H1 (cell line): ENCODE results near the gene NADSYN1.

Source experiments
- ATF2 ChIP-seq: IDR thresholded peaks from 2 replicates; pipeline ENCODE4 v1.6.1; 2012; ENCODE audit warnings: low read length, inconsistent platforms
- CEBPB ChIP-seq: IDR thresholded peaks from 2 replicates; pipeline ENCODE4 v1.6.1; 2012; ENCODE audit warnings: low read depth, low read length
- CTCF ChIP-seq, 3 experiments: IDR thresholded peaks; 1 replicate in 2 of 3; 2 replicates in 1 of 3; pipeline versions ENCODE4 v1.5.1 to v1.6.1; 2011; ENCODE audit warnings: low read length in 3 of 3, mild to moderate bottlenecking in 3 of 3, inconsistent platforms in 2 of 3, low read depth in 1 of 3, moderate library complexity in 1 of 3; ENCODE audit not compliant: insufficient read depth in 1 of 3; ENCODE audit errors: control extremely low read depth in 1 of 3
- MAX ChIP-seq: IDR thresholded peaks from 2 replicates; pipeline ENCODE4 v1.6.1; 2012; ENCODE audit warnings: inconsistent platforms
- POLR2A ChIP-seq, 2 experiments: IDR thresholded peaks; 1 replicate in 1 of 2; 2 replicates in 1 of 2; pipeline ENCODE4 v1.6.1; 2011; ENCODE audit warnings: low read depth in 2 of 2, low read length in 2 of 2, mild to moderate bottlenecking in 2 of 2; ENCODE audit errors: control extremely low read depth in 1 of 2
- POLR2AphosphoS5 ChIP-seq: IDR thresholded peaks from 2 replicates; pipeline ENCODE4 v1.6.1; 2011; ENCODE audit warnings: low read depth, low read length
- SIN3A ChIP-seq, 2 experiments: IDR thresholded peaks in 1 of 2; conservative IDR thresholded peaks in 1 of 2; 2 replicates each; pipeline ENCODE4 v1.6.1; 2011 to 2012; ENCODE audit warnings: low read length in 2 of 2, improper control_type of control experiment in 1 of 2, low read depth in 1 of 2, mild to moderate bottlenecking in 1 of 2
- SUZ12 ChIP-seq: fragments of 200-600 bp; sonication (generic); IDR thresholded peaks from 2 replicates; pipeline ENCODE4 v1.6.1; 2012; ENCODE audit warnings: mild to moderate bottlenecking, inconsistent platforms, low read length, moderate library complexity, mixed read lengths
- TAF7 ChIP-seq: optimal IDR thresholded peaks from 2 replicates; pipeline ENCODE3; 2011; ENCODE audit warnings: low read depth, mild to moderate bottlenecking, inconsistent platforms, low read length, moderate library complexity, borderline replicate concordance
- YY1 ChIP-seq: IDR thresholded peaks from 2 replicates; pipeline ENCODE4 v1.6.1; 2011; ENCODE audit warnings: low read depth, mild to moderate bottlenecking, low read length

- TF ChIP-seq POLR2A (IDR thresholded peaks at IDR 0.05; ENCODE audit: control extremely low read depth in 1 of 2, low read depth in 2 of 2, low read length in 2 of 2) (no peak), ATF2 (no peak), CTCF (IDR thresholded peaks at IDR 0.05; ENCODE audit: control extremely low read depth in 1 of 3, insufficient read depth in 1 of 3, low read depth in 1 of 3, low read length in 3 of 3) (no peak), SUZ12 (no peak), YY1 (no peak), TAF7 (no peak), SIN3A (conservative IDR thresholded peaks at IDR 0.05 in 1 of 2, IDR thresholded peaks at IDR 0.05 in 1 of 2; ENCODE audit: low read depth in 1 of 2, low read length in 2 of 2) (no peak), MAX (no peak), CEBPB (no peak), POLR2AphosphoS5 (no peak)
Measured at GRCh38 chr11:71446150-71446549, 6.9 kb upstream of the NADSYN1 start.
